ENCODE measurements around the gene DMRT3.

Gene DMRT3

GRCh38 chr9:976258-976942 is at the start of gene DMRT3:
TSS of gene DMRT3 (plus strand) at chr9:976655. CDS start at chr9:977002, 347 bp downstream.
- DNase-seq: peak; percentile 50

GRCh38 chr9:926976-927375 is 49.5 kb upstream of the DMRT3 start:
- DNase-seq: no peak

GRCh38 chr9:928363-929042 is 48.0 kb upstream of the DMRT3 start:
- DNase-seq: no peak

- DNase-seq: no peak
These were observed 46.7 kb upstream of the DMRT3 start for GRCh38 chr9:929719-930118.

GRCh38 chr9:933356-933755 is 43.1 kb upstream of the DMRT3 start:
- no peak for DNase-seq

- peak; percentile 24 for DNase-seq
These were observed 41.0 kb upstream of the DMRT3 start for GRCh38 chr9:935348-935965.

- no peak for DNase-seq
These were observed 33.5 kb upstream of the DMRT3 start for GRCh38 chr9:942805-943580.

- no peak for DNase-seq
These were observed 28.5 kb upstream of the DMRT3 start for GRCh38 chr9:947985-948384.

- DNase-seq: no peak
These were observed 28.0 kb upstream of the DMRT3 start for GRCh38 chr9:948497-948896.

GRCh38 chr9:950139-950538 is 26.3 kb upstream of the DMRT3 start:
- DNase-seq: no peak

- DNase-seq: no peak
These were observed 23.9 kb upstream of the DMRT3 start for GRCh38 chr9:952546-952945.

- no peak for DNase-seq
These were observed 17.4 kb upstream of the DMRT3 start for GRCh38 chr9:959105-959504.

- no peak for DNase-seq
These were observed 16.5 kb upstream of the DMRT3 start for GRCh38 chr9:959914-960313.

GRCh38 chr9:962023-962422 is 14.4 kb upstream of the DMRT3 start:
- no peak for DNase-seq

- no peak for DNase-seq
These were observed 11.0 kb upstream of the DMRT3 start for GRCh38 chr9:965497-965896.

GRCh38 chr9:966870-967269 is 9.6 kb upstream of the DMRT3 start:
- no peak for DNase-seq

- DNase-seq: no peak
These were observed 9.0 kb upstream of the DMRT3 start for GRCh38 chr9:967436-967835.

- no peak for DNase-seq
These were observed 8.4 kb upstream of the DMRT3 start for GRCh38 chr9:967903-968641.

- DNase-seq: no peak
These were observed 6.9 kb upstream of the DMRT3 start for GRCh38 chr9:969310-970150.

- DNase-seq: no peak
These were observed 6.1 kb upstream of the DMRT3 start for GRCh38 chr9:970151-970996.

Measured in right hindlimb (tissue), 1 donor.